H9 (cell line): ENCODE results near the gene SACM1L. TPM values are rescaled to one million over a fixed set of nuclear protein-coding genes. Genes with fewer than 3 reads are reported as not detected.

Experiments
- DNase-seq: peaks from one replicate; pipeline ENCODE4 v3.0.0-alpha.2; 2017
- H2AFZ ChIP-seq: one replicate; pipeline ENCODE4 v1.6.1; 2013; ENCODE audit warnings: mild to moderate bottlenecking, low read length, control low read depth, moderate library complexity
- H2AK5ac ChIP-seq: 2 replicates; pipeline ENCODE4 v1.6.1; 2013; ENCODE audit warnings: low read length, control low read depth, mixed read lengths; ENCODE audit not compliant: insufficient read length
- H2BK120ac ChIP-seq: one replicate; pipeline ENCODE4 v1.6.1; 2013; ENCODE audit warnings: low read depth, mild to moderate bottlenecking, low read length, control low read depth, inconsistent platforms; ENCODE audit not compliant: poor library complexity, severe bottlenecking
- H2BK12ac ChIP-seq: 2 replicates; pipeline ENCODE4 v1.6.1; 2013; ENCODE audit warnings: low read length, control low read depth, mixed read lengths, low read depth; ENCODE audit not compliant: insufficient read length
- H2BK15ac ChIP-seq: 2 replicates; pipeline ENCODE4 v1.6.1; 2013; ENCODE audit warnings: low read depth, low read length, control low read depth
- H2BK20ac ChIP-seq: one replicate; pipeline ENCODE4 v1.6.1; 2013; ENCODE audit warnings: low read depth, mild to moderate bottlenecking, low read length, control low read depth, inconsistent platforms; ENCODE audit not compliant: poor library complexity, severe bottlenecking
- H2BK5ac ChIP-seq: 2 replicates; pipeline ENCODE4 v1.6.1; 2013; ENCODE audit warnings: low read length, control low read depth, mixed read lengths; ENCODE audit not compliant: insufficient read length
- H3K14ac ChIP-seq: 2 replicates; pipeline ENCODE4 v1.6.1; 2013; ENCODE audit warnings: low read length, control low read depth; ENCODE audit not compliant: insufficient read depth
- H3K18ac ChIP-seq: 2 replicates; pipeline ENCODE4 v1.6.1; 2013; ENCODE audit warnings: low read depth, mild to moderate bottlenecking, mixed read lengths, low read length, control low read depth; ENCODE audit not compliant: insufficient read length
- H3K23ac ChIP-seq: 2 replicates; pipeline ENCODE4 v1.6.1; 2013; ENCODE audit warnings: low read length, control low read depth, mixed read lengths, low read depth; ENCODE audit not compliant: insufficient read length
- H3K23me2 ChIP-seq: 2 replicates; pipeline ENCODE4 v1.6.1; 2013; ENCODE audit warnings: low read depth, mild to moderate bottlenecking, mixed read lengths, low read length, control low read depth; ENCODE audit not compliant: insufficient read length, poor library complexity, severe bottlenecking
- H3K27ac ChIP-seq: 2 replicates; pipeline ENCODE4 v1.5.1; 2013; ENCODE audit warnings: low read length, control low read depth, mixed read lengths, low read depth; ENCODE audit not compliant: insufficient read length
- H3K27me3 ChIP-seq: 2 replicates; pipeline ENCODE4 v1.6.1; 2013; ENCODE audit warnings: low read length, control low read depth, inconsistent platforms; ENCODE audit not compliant: insufficient read depth
- H3K4ac ChIP-seq: 2 replicates; pipeline ENCODE4 v1.6.1; 2013; ENCODE audit warnings: low read depth, mild to moderate bottlenecking, control low read depth, inconsistent platforms, low read length, moderate library complexity
- H3K4me1 ChIP-seq: 2 replicates; pipeline ENCODE4 v1.6.1; 2013; ENCODE audit warnings: low read length, control low read depth, inconsistent platforms; ENCODE audit not compliant: insufficient read depth
- H3K4me2 ChIP-seq: 2 replicates; pipeline ENCODE4 v1.6.1; 2013; ENCODE audit warnings: low read length, control low read depth, mixed read lengths; ENCODE audit not compliant: insufficient read length, insufficient read depth
- H3K56ac ChIP-seq: 2 replicates; pipeline ENCODE4 v1.6.1; 2013; ENCODE audit warnings: low read depth, mild to moderate bottlenecking, mixed read lengths, low read length, control low read depth; ENCODE audit not compliant: insufficient read length
- H3K79me1 ChIP-seq: 2 replicates; pipeline ENCODE4 v1.6.1; 2013; ENCODE audit warnings: low read depth, mild to moderate bottlenecking, moderate library complexity, low read length, control low read depth, inconsistent platforms; ENCODE audit not compliant: insufficient read depth, poor library complexity, severe bottlenecking
- H3K79me2 ChIP-seq: 2 replicates; pipeline ENCODE4 v1.6.1; 2013; ENCODE audit warnings: low read length, control low read depth, inconsistent platforms; ENCODE audit not compliant: insufficient read depth
- H3K9ac ChIP-seq: 2 replicates; pipeline ENCODE4 v1.6.1; 2013; ENCODE audit warnings: low read length, control low read depth, mixed read lengths; ENCODE audit not compliant: insufficient read length; ENCODE audit errors: extremely low read depth
- H3K9me3 ChIP-seq: one replicate; pipeline ENCODE4 v1.6.1; 2013; ENCODE audit warnings: low read depth, low read length, inconsistent platforms; ENCODE audit not compliant: control insufficient read depth
- H3T11ph ChIP-seq: one replicate; pipeline ENCODE4 v1.6.1; 2013; ENCODE audit warnings: mild to moderate bottlenecking, low read length, control low read depth, inconsistent platforms
- H4K20me1 ChIP-seq: one replicate; pipeline ENCODE4 v1.6.1; 2013; ENCODE audit not compliant: control insufficient read depth, insufficient read length, insufficient read depth
- H4K5ac ChIP-seq: 2 replicates; pipeline ENCODE4 v1.6.1; 2013; ENCODE audit warnings: low read depth, mild to moderate bottlenecking, mixed read lengths, low read length, control low read depth; ENCODE audit not compliant: insufficient read length
- H4K8ac ChIP-seq: replicated peaks from 2 replicates; pipeline ENCODE4 v1.6.1; 2013; ENCODE audit warnings: low read length, control low read depth, mixed read lengths, low read depth; ENCODE audit not compliant: insufficient read length
- H4K91ac ChIP-seq: 2 replicates; pipeline ENCODE4 v1.6.1; 2013; ENCODE audit warnings: low read depth, mild to moderate bottlenecking, moderate library complexity, mixed read lengths, low read length, control low read depth; ENCODE audit not compliant: insufficient read length
- H3K27ac Mint-ChIP-seq, 3 experiments: 2 replicates in 2 of 3; 3 replicates in 1 of 3; pipeline ENCODE4 v1.8.0; 2020 to 2021; ENCODE audit warnings: mixed read lengths in 3 of 3, mild to moderate bottlenecking in 1 of 3, moderate library complexity in 1 of 3
- H3K27me3 Mint-ChIP-seq: 2 replicates; pipeline ENCODE4 v1.8.0; 2021; ENCODE audit warnings: low read depth, mild to moderate bottlenecking, moderate library complexity, mixed read lengths
- H3K36me3 Mint-ChIP-seq, 3 experiments: 2 replicates in 2 of 3; 3 replicates in 1 of 3; pipeline ENCODE4 v1.8.0; 2020 to 2021; ENCODE audit warnings: low read depth in 3 of 3, mixed read lengths in 3 of 3; ENCODE audit not compliant: insufficient read depth in 1 of 3
- H3K4me1 Mint-ChIP-seq, 2 experiments: 2 replicates each; pipeline ENCODE4 v1.8.0; 2020; ENCODE audit warnings: mixed read lengths in 2 of 2
- H3K4me3 Mint-ChIP-seq, 2 experiments: 2 replicates in 1 of 2; 3 replicates in 1 of 2; pipeline ENCODE4 v1.8.0; 2020 to 2021; ENCODE audit warnings: mild to moderate bottlenecking in 2 of 2, mixed read lengths in 2 of 2, moderate library complexity in 1 of 2
- H3K9me3 Mint-ChIP-seq, 2 experiments: 2 replicates in 1 of 2; 3 replicates in 1 of 2; pipeline ENCODE4 v1.8.0; 2020; ENCODE audit warnings: mild to moderate bottlenecking in 2 of 2, mixed read lengths in 2 of 2, moderate library complexity in 1 of 2
- CTCF ChIP-seq: fragments of 200-600 bp; sonication (generic); conservative IDR thresholded peaks from 3 replicates; pipeline ENCODE4 v1.8.0; 2021; ENCODE audit warnings: antibody characterized with exemption, mild to moderate bottlenecking
- WGBS: extraction: QIAGEN DNeasy Blood & Tissue Kit; methylation state at CpG from one replicate; pipeline ENCODE4 v1.1.7; 2013; ENCODE audit warnings: missing lambda C conversion rate, low lambda C conversion rate, mixed read lengths; ENCODE audit not compliant: insufficient read length; ENCODE audit errors: extremely low coverage; 5-methylcytosine and 5-hydroxymethylcytosine counted together
- total RNA-seq: library from RNA; stranded (reverse); gene quantifications from 2 replicates; pipeline ENCODE4 v1.2.1, GENCODE V29; 2021

SACM1L gene
- total RNA-seq, 1 experiment from 2014 or later: 52.8 TPM

- Histone ChIP-seq H3K23ac (no peak overlapping the region), H4K8ac (no peak overlapping the region), H3K14ac (no peak overlapping the region), H2BK120ac (no peak overlapping the region), H3K9me3 (no peaks in the 10 kb centered on the region), H4K20me1 (no peaks in the 10 kb centered on the region), H3K79me2 (peaks cover 6% of the 10 kb centered on the region; the same call in 1 of the 2 replicates), H3K4me2 (peak overlapping the region; percentile 5), H3K18ac (peak overlapping the region; percentile 68), H3K27me3 (no peaks in the 10 kb centered on the region), H2AFZ (no peak overlapping the region), H3K4ac (no peak overlapping the region), H2BK12ac (no peak overlapping the region), H4K91ac (no peak overlapping the region), H3K79me1 (no peaks in the 10 kb centered on the region), H3K4me1 (peaks cover 8% of the 10 kb centered on the region; the same call in 1 of the 2 replicates), H3K23me2 (no peaks in the 10 kb centered on the region), H3K56ac (no peak overlapping the region), H4K5ac (peak overlapping the region; percentile 84), H2BK5ac (peak overlapping the region; percentile 84), H2BK20ac (no peak overlapping the region), H2AK5ac (no peak overlapping the region), H3K9ac (no peak overlapping the region), H3T11ph (no peak overlapping the region), H3K27ac (peak overlapping the region; percentile 95), H2BK15ac (no peak overlapping the region)
- H3K4me1 Mint-ChIP-seq: peaks cover 54 to 56% of the 10 kb centered on the region in 2 experiments
- DNase-seq: no peak
- WGBS: no CpG with 5 or more reads among the region's 6 CpGs
- H3K36me3 Mint-ChIP-seq: peaks cover 5 to 29% (median 20%) of the 10 kb centered on the region in 3 experiments; a peak in 6 of 7 replicates
- no peak overlapping the region for H3K4me3 Mint-ChIP-seq
- H3K27me3 Mint-ChIP-seq: no peaks in the 10 kb centered on the region
- H3K27ac Mint-ChIP-seq: peak overlapping the region; percentile 88 to 98 (median 96); a peak in 5 of 7 replicates
- H3K9me3 Mint-ChIP-seq: no peaks in the 10 kb centered on the region
- no peak for TF ChIP-seq CTCF
Measured at GRCh38 chr3:45700570-45701073, 11.4 kb downstream of the SACM1L start.
